MCF 10A (cell line): Measurements from ENCODE around the gene PACSIN1. TPM values are rescaled to one million over a fixed set of nuclear protein-coding genes. Genes with fewer than 3 reads are reported as not detected.
A peak's percentile ranks its signal among the peaks of the same experiment; 100 is the strongest.

Experiments
- BruUV-seq: library from RNA; stranded (reverse); fragments of 400-500 nt; replicated peaks from 2 replicates; lab custom pipeline; 2021; lab: Mats Ljungman, UMichigan
- CTCF ChIA-PET: fragments of 300-600 bp; sonication (Branson Sonifier 250); formaldehyde crosslinking; extraction: SDS; loops from one replicate; lab custom pipeline; 2021; ENCODE audit warnings: antibody characterized with exemption, inconsistent platforms; lab: Yijun Ruan, JAX
- POLR2A ChIA-PET: fragments of 300-600, 350-650 bp; sonication (Branson Sonifier 250); formaldehyde crosslinking; extraction: SDS; loops from one replicate; lab custom pipeline; 2020; ENCODE audit warnings: antibody characterized with exemption, inconsistent platforms; lab: Yijun Ruan, JAX
- DNase-seq: peaks from one replicate; pipeline ENCODE4 v3.0.0-alpha.2; 2018; ENCODE audit not compliant: unreplicated experiment
- H3K27ac Mint-ChIP-seq: one replicate; pipeline ENCODE4 v1.8.0; 2022; ENCODE audit warnings: mild to moderate bottlenecking, low read depth, mixed read lengths; ENCODE audit not compliant: unreplicated experiment
- H3K27me3 Mint-ChIP-seq: one replicate; pipeline ENCODE4 v1.8.0; 2022; ENCODE audit warnings: mixed read lengths; ENCODE audit not compliant: insufficient read depth, unreplicated experiment
- H3K36me3 Mint-ChIP-seq: one replicate; pipeline ENCODE4 v1.8.0; 2022; ENCODE audit warnings: mild to moderate bottlenecking, moderate library complexity, mixed read lengths; ENCODE audit not compliant: insufficient read depth, unreplicated experiment
- H3K4me1 Mint-ChIP-seq: one replicate; pipeline ENCODE4 v1.8.0; 2022; ENCODE audit warnings: mixed read lengths; ENCODE audit not compliant: insufficient read depth, unreplicated experiment
- H3K4me3 Mint-ChIP-seq: one replicate; pipeline ENCODE4 v1.8.0; 2022; ENCODE audit warnings: mild to moderate bottlenecking, moderate library complexity, mixed read lengths; ENCODE audit not compliant: unreplicated experiment
- H3K9me3 Mint-ChIP-seq: one replicate; pipeline ENCODE4 v1.8.0; 2022; ENCODE audit warnings: mixed read lengths; ENCODE audit not compliant: unreplicated experiment
- intact Hi-C: fragments of 100-400 bp; cut with micrococcal nuclease; formaldehyde crosslinking; loops from 2 replicates; pipeline ENCODE4 v1.14.1; 2022
- total RNA-seq: library from RNA; stranded (reverse); gene quantifications from 2 replicates; pipeline ENCODE4 v1.2.3, GENCODE V29; 2022
- TF ChIP-seq, protein P1 (sequence below): fragments of 200-600 bp; IDR thresholded peaks from one replicate; pipeline ENCODE4 v1.8.0; 2022; ENCODE audit warnings: antibody characterized with exemption, mild to moderate bottlenecking; ENCODE audit not compliant: unreplicated experiment

PACSIN1 gene
- total RNA-seq, 1 experiment from 2014 or later: not detected

GRCh38 chr6:34425498-34426410 lies 40.1 kb upstream of the PACSIN1 start, which contains the start of gene RPS10:
Gene RPS10 (minus strand): TSS chr6:34426069. CDS start chr6:34425221, 848 bp downstream.
- TF ChIP-seq, protein P1, sequence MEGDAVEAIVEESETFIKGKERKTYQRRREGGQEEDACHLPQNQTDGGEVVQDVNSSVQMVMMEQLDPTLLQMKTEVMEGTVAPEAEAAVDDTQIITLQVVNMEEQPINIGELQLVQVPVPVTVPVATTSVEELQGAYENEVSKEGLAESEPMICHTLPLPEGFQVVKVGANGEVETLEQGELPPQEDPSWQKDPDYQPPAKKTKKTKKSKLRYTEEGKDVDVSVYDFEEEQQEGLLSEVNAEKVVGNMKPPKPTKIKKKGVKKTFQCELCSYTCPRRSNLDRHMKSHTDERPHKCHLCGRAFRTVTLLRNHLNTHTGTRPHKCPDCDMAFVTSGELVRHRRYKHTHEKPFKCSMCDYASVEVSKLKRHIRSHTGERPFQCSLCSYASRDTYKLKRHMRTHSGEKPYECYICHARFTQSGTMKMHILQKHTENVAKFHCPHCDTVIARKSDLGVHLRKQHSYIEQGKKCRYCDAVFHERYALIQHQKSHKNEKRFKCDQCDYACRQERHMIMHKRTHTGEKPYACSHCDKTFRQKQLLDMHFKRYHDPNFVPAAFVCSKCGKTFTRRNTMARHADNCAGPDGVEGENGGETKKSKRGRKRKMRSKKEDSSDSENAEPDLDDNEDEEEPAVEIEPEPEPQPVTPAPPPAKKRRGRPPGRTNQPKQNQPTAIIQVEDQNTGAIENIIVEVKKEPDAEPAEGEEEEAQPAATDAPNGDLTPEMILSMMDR: no peak
- peak within 1 kb of the TSS; percentile 100 for H3K27ac Mint-ChIP-seq
- H3K4me3 Mint-ChIP-seq: peak within 1 kb of the TSS; percentile 96
- H3K36me3 Mint-ChIP-seq: peaks cover 51% of the 10 kb centered on the region
- peaks cover 16% of the 10 kb centered on the region for H3K4me1 Mint-ChIP-seq
- CTCF ChIA-PET: interaction anchor here (0.6 to 3.5 kb wide), 7 partner anchors 10 to 1945 kb away, joined by 3 to 35 read pairs (median 3); no protein-coding TSS in a partner anchor
- POLR2A ChIA-PET: interaction anchor here (0.5 to 4.5 kb wide), 29 partner anchors 10 to 1079 kb away, joined by 3 to 55 read pairs (median 3); partner anchors contain the start of genes ANKS1A, HMGA1, NUDT3 and SMIM29
- no peaks in the 10 kb centered on the region for H3K27me3 Mint-ChIP-seq
- TSS peak; percentile 65 for BruUV-seq
- intact Hi-C loops: no loop called here
- H3K9me3 Mint-ChIP-seq: no peaks in the 10 kb centered on the region
- DNase-seq: peak; percentile 89

DNA sequence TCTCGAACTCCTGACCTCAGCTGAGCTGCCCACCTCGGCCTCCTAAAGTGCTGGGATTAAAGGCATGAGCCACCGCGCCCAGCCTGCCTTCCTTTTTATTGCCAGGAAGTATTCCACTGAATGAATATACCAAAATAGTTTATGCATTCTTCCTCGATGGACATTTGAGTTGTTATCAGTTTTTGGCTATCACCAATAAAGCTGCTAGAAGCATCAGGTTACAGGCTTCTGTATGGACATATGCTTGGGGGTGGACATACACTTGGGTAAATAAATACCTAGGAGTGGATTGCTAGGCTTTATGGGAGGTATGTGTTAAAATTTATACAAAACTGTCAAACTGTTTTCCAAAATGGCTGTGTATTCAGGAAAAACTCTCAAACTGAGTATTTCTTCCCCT lies 30.0 kb upstream of the PACSIN1 start:
- no peaks in the 10 kb centered on the region for H3K36me3 Mint-ChIP-seq
- ChIA-PET CTCF (interaction anchor here (1.3 kb wide), 1 partner anchor 805 kb away, joined by 6 read pairs; no protein-coding TSS in a partner anchor), POLR2A (interaction anchor here (0.9 kb wide), 1 partner anchor 174 kb away, joined by 4 read pairs; no protein-coding TSS in a partner anchor)
- H3K4me3 Mint-ChIP-seq: no peak overlapping the region
- H3K27ac Mint-ChIP-seq: no peak overlapping the region
- H3K9me3 Mint-ChIP-seq: peaks cover 9% of the 10 kb centered on the region
- no peaks in the 10 kb centered on the region for H3K27me3 Mint-ChIP-seq
- no peak for DNase-seq
- TF ChIP-seq, protein P1: no peak
- H3K4me1 Mint-ChIP-seq: no peaks in the 10 kb centered on the region
- intact Hi-C loops: no loop called here
- no TSS peak for BruUV-seq

GRCh38 chr6:34436803-34437643 lies 28.9 kb upstream of the PACSIN1 start:
- DNase-seq: no peak
- H3K4me1 Mint-ChIP-seq: no peaks in the 10 kb centered on the region
- no peak overlapping the region for H3K4me3 Mint-ChIP-seq
- BruUV-seq: no TSS peak
- no peaks in the 10 kb centered on the region for H3K36me3 Mint-ChIP-seq
- intact Hi-C loops: no loop called here
- CTCF ChIA-PET: interaction anchor here (1.3 kb wide), 1 partner anchor 804 kb away, joined by 6 read pairs; no protein-coding TSS in a partner anchor
- TF ChIP-seq, protein P1: no peak
- no peak overlapping the region for H3K27ac Mint-ChIP-seq
- H3K9me3 Mint-ChIP-seq: peaks cover 9% of the 10 kb centered on the region
- no peaks in the 10 kb centered on the region for H3K27me3 Mint-ChIP-seq
- POLR2A ChIA-PET: interaction anchor here (0.7 kb wide), 2 partner anchors 11 to 695 kb away, joined by 3 read pairs; partner anchors contain the start of gene RPS10
